Melanocyte of skin (primary cell): ENCODE results near the gene RBM19. TPM values are rescaled to one million over a fixed set of nuclear protein-coding genes. Genes with fewer than 3 reads are reported as not detected.

Source experiments
- small RNA-seq, 2 donors: library from RNA; depleted of rRNA; stranded (forward); fragments of <200 nt; gene quantifications; one replicate each; pipeline ENCODE3, GENCODE V24; 2012
- total RNA-seq, 2 donors: library from RNA; depleted of rRNA; stranded (reverse); fragments of >200 nt; gene quantifications; 2 replicates each; pipeline ENCODE4 v1.2.3, GENCODE V29; 2012

Gene RBM19
- 10 to 100 TPM; 20.0 to 33.0 TPM for total RNA-seq

GRCh38 chr12:113965951-113966797, at the start of gene RBM19:
Gene RBM19 (minus strand): TSS chr12:113966325. CDS start chr12:113966227, 98 bp downstream.

Small RNA genes within 50 kb of the gene (small RNA-seq; reads per million reads assigned to genes)
- 0.09 to 0.23 reads per million in 2 donors for gene DYNLL1P4
